ENCODE measurements around the gene TPSG1.

Gene TPSG1

DNA sequence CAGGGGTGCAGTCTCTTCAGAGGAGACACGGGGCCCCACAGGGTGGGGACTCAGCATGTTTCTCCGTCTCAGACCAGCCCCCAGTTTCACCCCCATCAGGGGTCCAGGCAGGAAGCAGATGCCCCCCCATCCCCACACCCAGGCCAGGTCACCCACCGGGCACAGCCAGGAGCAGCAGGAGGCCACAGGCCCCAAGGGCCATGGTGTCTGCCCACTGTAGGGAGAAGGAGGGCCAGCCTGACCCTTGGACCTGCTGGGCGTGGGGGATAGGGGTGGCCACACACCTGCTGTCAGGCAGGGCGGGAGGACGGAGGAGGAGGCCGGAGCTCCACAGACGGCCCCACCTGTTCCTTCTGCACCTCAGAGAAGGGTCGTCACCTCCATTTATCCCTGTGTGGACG is at the start of gene TPSG1:
Gene TPSG1, minus strand, starts transcription at position 218 of the 401 bp plus-strand sequence. Its CDS starts 16 bp downstream, at position 202.
- H2AFZ ChIP-seq (ENCODE audit: low read length): no peak within 1 kb of the TSS
- no peaks in the 10 kb centered on the region for H3K36me3 ChIP-seq (ENCODE audit: insufficient read depth, low read length)
- H4K20me1 ChIP-seq (ENCODE audit: insufficient read depth, low read length): no peaks in the 10 kb centered on the region
- H3K4me3 ChIP-seq (ENCODE audit: low read depth, low read length, poor library complexity, severe bottlenecking): no peak within 1 kb of the TSS
- TF ChIP-seq, protein P1, sequence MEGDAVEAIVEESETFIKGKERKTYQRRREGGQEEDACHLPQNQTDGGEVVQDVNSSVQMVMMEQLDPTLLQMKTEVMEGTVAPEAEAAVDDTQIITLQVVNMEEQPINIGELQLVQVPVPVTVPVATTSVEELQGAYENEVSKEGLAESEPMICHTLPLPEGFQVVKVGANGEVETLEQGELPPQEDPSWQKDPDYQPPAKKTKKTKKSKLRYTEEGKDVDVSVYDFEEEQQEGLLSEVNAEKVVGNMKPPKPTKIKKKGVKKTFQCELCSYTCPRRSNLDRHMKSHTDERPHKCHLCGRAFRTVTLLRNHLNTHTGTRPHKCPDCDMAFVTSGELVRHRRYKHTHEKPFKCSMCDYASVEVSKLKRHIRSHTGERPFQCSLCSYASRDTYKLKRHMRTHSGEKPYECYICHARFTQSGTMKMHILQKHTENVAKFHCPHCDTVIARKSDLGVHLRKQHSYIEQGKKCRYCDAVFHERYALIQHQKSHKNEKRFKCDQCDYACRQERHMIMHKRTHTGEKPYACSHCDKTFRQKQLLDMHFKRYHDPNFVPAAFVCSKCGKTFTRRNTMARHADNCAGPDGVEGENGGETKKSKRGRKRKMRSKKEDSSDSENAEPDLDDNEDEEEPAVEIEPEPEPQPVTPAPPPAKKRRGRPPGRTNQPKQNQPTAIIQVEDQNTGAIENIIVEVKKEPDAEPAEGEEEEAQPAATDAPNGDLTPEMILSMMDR (IDR thresholded peaks at IDR 0.05; ENCODE audit: low read length): no peak
- TF ChIP-seq EZH2 (IDR thresholded peaks at IDR 0.05; ENCODE audit: borderline replicate concordance, low read length): no peak
- H3F3A ChIP-seq (ENCODE audit: insufficient read depth, low read length): no peaks in the 10 kb centered on the region
- no peaks in the 10 kb centered on the region for H3K9me2 ChIP-seq (ENCODE audit: low read depth, low read length)
- H3K4me2 ChIP-seq (ENCODE audit: low read length): no peak within 1 kb of the TSS
- H3K27me3 ChIP-seq (ENCODE audit: insufficient read depth, low read length): 0 out of 2 replicates have a peak, but pooled peaks cover 3% of the 10 kb centered on the region
- H3K9me3 ChIP-seq (ENCODE audit: low read length): no peaks in the 10 kb centered on the region
- no peak within 1 kb of the TSS for H3K27ac ChIP-seq (ENCODE audit: low read depth, low read length, poor library complexity, severe bottlenecking)
- no peaks in the 10 kb centered on the region for H3K79me2 ChIP-seq (ENCODE audit: insufficient read depth, low read length)
- H3K9ac ChIP-seq (ENCODE audit: low read length): no peak within 1 kb of the TSS
- no peaks in the 10 kb centered on the region for H3K4me1 ChIP-seq (ENCODE audit: insufficient read depth, low read length, severe bottlenecking)

DNA sequence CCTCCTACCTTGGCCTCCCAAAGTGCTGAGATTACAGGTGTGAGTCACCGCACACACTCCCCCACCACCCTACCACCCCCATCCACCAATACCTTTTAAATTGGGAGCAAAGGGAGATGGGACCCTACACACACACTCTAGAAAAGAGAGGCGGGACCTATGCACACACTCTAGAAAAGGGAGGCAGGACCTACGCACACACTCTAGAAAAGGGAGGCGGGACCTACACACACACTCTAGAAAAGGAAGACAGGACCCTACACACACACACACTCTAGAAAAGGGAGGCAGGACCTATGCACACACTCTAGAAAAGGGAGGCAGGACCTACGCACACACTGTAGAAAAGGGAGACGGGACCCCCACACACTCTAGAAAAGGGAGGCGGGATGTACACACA is 49.7 kb upstream of the TPSG1 start:
- no peak overlapping the region for H3K4me3 ChIP-seq (ENCODE audit: low read depth, low read length, poor library complexity, severe bottlenecking)
- TF ChIP-seq, protein P1 (IDR thresholded peaks at IDR 0.05; ENCODE audit: low read length): no peak
- no peak for TF ChIP-seq EZH2 (IDR thresholded peaks at IDR 0.05; ENCODE audit: borderline replicate concordance, low read length)
- no peaks in the 10 kb centered on the region; the same call in 1 of the 2 replicates for H3K27me3 ChIP-seq (ENCODE audit: insufficient read depth, low read length)
- H3K4me2 ChIP-seq (ENCODE audit: low read length): no peak overlapping the region
- H3K9ac ChIP-seq (ENCODE audit: low read length): no peak overlapping the region
- no peaks in the 10 kb centered on the region for H3K79me2 ChIP-seq (ENCODE audit: insufficient read depth, low read length)
- no peaks in the 10 kb centered on the region for H3K36me3 ChIP-seq (ENCODE audit: insufficient read depth, low read length)
- no peak overlapping the region for H2AFZ ChIP-seq (ENCODE audit: low read length)
- H3K9me2 ChIP-seq (ENCODE audit: low read depth, low read length): no peaks in the 10 kb centered on the region
- no peaks in the 10 kb centered on the region for H3F3A ChIP-seq (ENCODE audit: insufficient read depth, low read length)
- H4K20me1 ChIP-seq (ENCODE audit: insufficient read depth, low read length): no peaks in the 10 kb centered on the region
- H3K4me1 ChIP-seq (ENCODE audit: insufficient read depth, low read length, severe bottlenecking): peaks cover 7% of the 10 kb centered on the region
- no peaks in the 10 kb centered on the region for H3K9me3 ChIP-seq (ENCODE audit: low read length)
- H3K27ac ChIP-seq (ENCODE audit: low read depth, low read length, poor library complexity, severe bottlenecking): no peak overlapping the region

DNA sequence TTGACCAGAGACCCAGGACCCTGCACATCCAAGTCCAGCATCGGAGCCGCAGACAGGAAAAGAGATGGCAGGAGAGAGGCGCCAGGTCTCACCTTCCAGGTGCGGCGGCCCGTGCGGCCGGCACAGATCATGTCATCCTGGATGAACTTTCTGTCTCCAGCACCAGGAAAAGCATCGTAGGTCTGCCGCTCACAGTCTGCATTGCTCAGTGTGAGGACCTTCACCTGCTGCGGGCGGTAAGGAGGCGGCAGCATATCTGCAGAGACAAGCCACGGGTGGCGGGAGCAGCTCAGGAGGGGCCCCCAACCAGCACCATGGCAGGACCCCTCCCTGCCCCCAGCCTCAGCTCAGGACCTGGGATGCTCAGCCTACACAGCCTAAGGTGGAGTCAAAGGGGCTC is 48.7 kb upstream of the TPSG1 start:
- Histone ChIP-seq H3K4me3 (ENCODE audit: low read depth, low read length, poor library complexity, severe bottlenecking) (no peak overlapping the region), H4K20me1 (ENCODE audit: insufficient read depth, low read length) (no peaks in the 10 kb centered on the region), H3F3A (ENCODE audit: insufficient read depth, low read length) (no peaks in the 10 kb centered on the region), H3K4me2 (ENCODE audit: low read length) (no peak overlapping the region), H3K79me2 (ENCODE audit: insufficient read depth, low read length) (no peaks in the 10 kb centered on the region), H3K36me3 (ENCODE audit: insufficient read depth, low read length) (no peaks in the 10 kb centered on the region), H3K9me3 (ENCODE audit: low read length) (no peaks in the 10 kb centered on the region), H3K27me3 (ENCODE audit: insufficient read depth, low read length) (no peaks in the 10 kb centered on the region; the same call in 1 of the 2 replicates), H3K9ac (ENCODE audit: low read length) (no peak overlapping the region), H3K9me2 (ENCODE audit: low read depth, low read length) (no peaks in the 10 kb centered on the region), H3K4me1 (ENCODE audit: insufficient read depth, low read length, severe bottlenecking) (peaks cover 7% of the 10 kb centered on the region), H2AFZ (ENCODE audit: low read length) (no peak overlapping the region), H3K27ac (ENCODE audit: low read depth, low read length, poor library complexity, severe bottlenecking) (no peak overlapping the region)
- no peak for TF ChIP-seq EZH2 (IDR thresholded peaks at IDR 0.05; ENCODE audit: borderline replicate concordance, low read length)
- TF ChIP-seq, protein P1 (IDR thresholded peaks at IDR 0.05; ENCODE audit: low read length): no peak
